Keratinocyte (primary cell): Measurements from ENCODE around the gene TBR1.

Experiments used
- CTCF ChIP-seq, 3 experiments: IDR thresholded peaks in 1 of 3; conservative IDR thresholded peaks in 1 of 3; optimal IDR thresholded peaks in 1 of 3; 2 replicates in 2 of 3; 3 replicates in 1 of 3; pipeline versions ENCODE3 to v1.5.1; 2011; ENCODE audit warnings: low read length in 3 of 3, mild to moderate bottlenecking in 3 of 3, moderate library complexity in 2 of 3, control low read depth in 1 of 3, inconsistent platforms in 1 of 3; ENCODE audit not compliant: insufficient read depth in 2 of 3; ENCODE audit errors: extremely low read depth in 1 of 3
- EZH2 ChIP-seq: IDR thresholded peaks from one replicate; pipeline ENCODE4 v1.6.1; 2012; ENCODE audit warnings: inconsistent platforms, mild to moderate bottlenecking, low read length, moderate library complexity

- TF ChIP-seq CTCF (optimal IDR thresholded peaks at IDR 0.05 in 1 of 3, IDR thresholded peaks at IDR 0.05 in 1 of 3, conservative IDR thresholded peaks at IDR 0.05 in 1 of 3; ENCODE audit: extremely low read depth in 1 of 3, insufficient read depth in 2 of 3, low read length in 3 of 3), result no peak
- peak; percentile 50 for TF ChIP-seq EZH2
Measured at GRCh38 chr2:161424891-161425727, 9.0 kb downstream of the TBR1 start.
